H1 (cell line): Measurements from ENCODE around the gene DYNC1I1. TPM values are rescaled to one million over a fixed set of nuclear protein-coding genes. Genes with fewer than 3 reads are reported as not detected.

Experiments used
- polyA plus RNA-seq, 7 experiments: library from polyadenylated mRNA; depleted of rRNA in 3 of 7; stranded (reverse) in 5 of 7; unstranded in 2 of 7; fragments of >200 nt in 5 of 7; fragments of 200-250 nt in 2 of 7; gene quantifications; 1 replicate in 5 of 7; 2 replicates in 1 of 7; 4 replicates in 1 of 7; pipeline versions ENCODE4 v1.2.1 to v1.2.3, GENCODE V29; 2011 to 2013; ENCODE audit warnings: missing spikeins in 2 of 7, mixed read lengths in 2 of 7
- total RNA-seq: library from RNA; stranded (reverse); fragmentation: NEBNext Ultra II Directional; extraction: Animal tissue kit (Norgen Biotek cat#: 25700); gene quantifications from 2 replicates; pipeline ENCODE4 v1.2.1, GENCODE V29; 2021

DYNC1I1 gene
- total and polyA plus RNA-seq, 2 of the 8 experiments (the other 6 are each of a cell fraction or from before 2014, with no cell fraction given), result 0.45 to 0.58 TPM

Other genes starting within 250 kb of the DYNC1I1 start
- gene PDK4, start 176.0 kb upstream of the DYNC1I1 start, total RNA-seq, result 0.23 and 0.26 TPM in 2 replicates
- gene PDK4, start 176.0 kb upstream of the DYNC1I1 start, polyA plus RNA-seq (2011; rRNA removed), result not detected in 2 replicates